ENCODE results near the gene FBXO33.
"Not testable (repeated sequence)": the region's sequence is repeated elsewhere in the genome, so short reads cannot be mapped to it uniquely, and the experiment has no call there.

FBXO33 gene

GRCh38 chr14:39372656-39373055 lies 59.6 kb downstream of the FBXO33 start:
- DNase-seq (ENCODE audit: low read depth): no peak

GRCh38 chr14:39370415-39370814 lies 61.8 kb downstream of the FBXO33 start:
- DNase-seq (ENCODE audit: low read depth): no peak

GRCh38 chr14:39369029-39369428 lies 63.2 kb downstream of the FBXO33 start:
- DNase-seq (ENCODE audit: low read depth): no peak

- no peak for DNase-seq (ENCODE audit: low read depth)
Observed at GRCh38 chr14:39368261-39368959, 63.8 kb downstream of the FBXO33 start.

GRCh38 chr14:39367387-39367751 lies 64.9 kb downstream of the FBXO33 start:
- no peak for DNase-seq (ENCODE audit: low read depth)

- no peak for DNase-seq (ENCODE audit: low read depth)
Observed at GRCh38 chr14:39366460-39367386, 65.5 kb downstream of the FBXO33 start.

- DNase-seq (ENCODE audit: low read depth): no peak
Observed at GRCh38 chr14:39365354-39365753, 66.9 kb downstream of the FBXO33 start.

- DNase-seq (ENCODE audit: low read depth): no peak
Observed at GRCh38 chr14:39364509-39364908, 67.7 kb downstream of the FBXO33 start.

GRCh38 chr14:39361556-39361955 lies 70.7 kb downstream of the FBXO33 start:
- DNase-seq (ENCODE audit: low read depth): not testable (repeated sequence)

- no peak for DNase-seq (ENCODE audit: low read depth)
Observed at GRCh38 chr14:39360316-39360715, 71.9 kb downstream of the FBXO33 start.

GRCh38 chr14:39359069-39359468 lies 73.2 kb downstream of the FBXO33 start:
- not testable (repeated sequence) for DNase-seq (ENCODE audit: low read depth)

- DNase-seq (ENCODE audit: low read depth): no peak
Observed at GRCh38 chr14:39351708-39352107, 80.5 kb downstream of the FBXO33 start.

- no peak for DNase-seq (ENCODE audit: low read depth)
Observed at GRCh38 chr14:39350866-39351265, 81.4 kb downstream of the FBXO33 start.
